ENCODE measurements around the gene GFER. TPM values are rescaled to one million over a fixed set of nuclear protein-coding genes. Genes with fewer than 3 reads are reported as not detected.
"Not testable (repeated sequence)": the region's sequence is repeated elsewhere in the genome, so short reads cannot be mapped to it uniquely, and the experiment has no call there.

The GFER gene
- total and polyA plus RNA-seq, 2 donors (not counting 1 experiment from before 2014, with no cell fraction given), result 15.6 to 30.4 TPM

DNA sequence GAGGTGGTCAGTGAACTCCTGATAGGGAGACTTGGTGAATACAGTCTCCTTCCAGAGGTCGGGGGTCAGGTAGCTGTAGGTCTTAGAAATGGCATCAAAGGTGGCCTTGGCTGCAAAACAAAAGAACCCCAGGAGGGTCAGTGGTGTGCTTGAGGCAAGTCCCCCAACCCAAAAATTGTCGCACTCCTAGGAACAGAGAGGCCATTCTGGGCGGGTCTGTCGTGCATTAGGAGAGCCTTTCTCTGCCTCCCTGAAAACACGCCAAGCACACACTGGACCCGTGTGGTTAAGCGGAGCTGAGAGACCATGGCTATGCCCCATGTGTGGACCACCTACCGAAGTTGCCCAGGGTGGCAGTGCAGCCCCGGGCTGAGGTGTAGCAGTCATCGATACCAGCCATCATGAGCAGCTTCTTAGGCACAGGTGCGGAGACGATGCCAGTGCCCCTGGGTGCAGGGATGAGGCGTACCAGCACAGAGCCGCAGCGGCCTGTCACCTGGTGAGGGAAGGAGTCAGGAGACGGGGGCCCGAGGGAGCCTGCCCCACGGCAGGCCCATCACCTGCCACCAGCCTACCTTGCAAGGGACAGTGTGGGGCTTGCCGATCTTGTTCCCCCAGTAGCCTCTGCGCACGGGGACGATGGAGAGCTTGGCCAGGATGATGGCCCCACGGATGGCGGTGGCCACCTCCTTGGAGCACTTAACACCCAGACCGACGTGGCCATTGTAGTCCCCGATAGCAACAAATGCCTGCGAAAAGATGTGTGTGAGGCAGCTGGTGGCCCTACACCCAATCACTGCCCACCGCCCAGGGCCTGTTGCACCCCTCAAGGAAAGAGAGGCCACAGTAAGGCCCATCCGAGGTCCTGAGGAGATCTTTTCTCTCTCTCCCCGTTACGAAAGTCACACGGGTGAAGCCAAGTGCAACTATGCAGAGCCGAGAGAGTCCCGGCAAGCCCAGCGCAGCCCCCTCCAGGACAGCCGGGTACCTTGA lies 21.5 kb upstream of the GFER start:
- Histone ChIP-seq H3K36me3 (replicated peaks in 1 of 2; ENCODE audit: control extremely low read depth in 1 of 2, control insufficient read depth in 1 of 2, extremely low read depth in 1 of 2, insufficient read depth in 2 of 2, low read length in 1 of 2) (peaks cover 0 to 29% of the 10 kb centered on the region in 2 experiments), H4K20me1 (ENCODE audit: control insufficient read depth, insufficient read depth, low read length, poor library complexity, severe bottlenecking) (peaks cover 23% of the 10 kb centered on the region), H3K4me2 (replicated peaks; ENCODE audit: low read depth, low read length, poor library complexity, severe bottlenecking) (peak overlapping the region; percentile 90), H3K79me2 (ENCODE audit: control insufficient read depth, insufficient read depth, low read length) (peaks cover 36% of the 10 kb centered on the region), H3K27ac (ENCODE audit: low read length in 2 of 2) (peak overlapping the region in 1 of 2 donors; percentile 18), H3K4me1 (ENCODE audit: control insufficient read depth in 2 of 2, insufficient read depth in 2 of 2, low read length in 2 of 2) (peaks cover 31 to 58% of the 10 kb centered on the region in 2 donors)
- POLR2A ChIA-PET; ATAC-seq (ENCODE audit: low read depth); H3K4me3 ChIP-seq (ENCODE audit: control extremely low read depth in 1 of 5, extremely low read depth in 1 of 5, insufficient read depth in 1 of 5, low read depth in 2 of 5, low read length in 4 of 5); H3K27me3 Mint-ChIP-seq; H3K27me3 ChIP-seq (replicated peaks in 1 of 4; ENCODE audit: control extremely low read depth in 1 of 4, control insufficient read depth in 3 of 4, insufficient read depth in 4 of 4, low read length in 3 of 4); H2AFZ ChIP-seq (ENCODE audit: insufficient read depth, low read depth, low read length, poor library complexity, severe bottlenecking); H3K9me3 ChIP-seq (ENCODE audit: control extremely low read depth in 1 of 3, control insufficient read depth in 2 of 3, insufficient read depth in 1 of 3, low read length in 2 of 3); H3K9ac ChIP-seq (ENCODE audit: low read length); H3K9me3 Mint-ChIP-seq (ENCODE audit: insufficient read depth); DNase-seq; intact Hi-C loops (cut with micrococcal nuclease): not testable (repeated sequence)
- CTCF ChIA-PET, result interaction anchor here (1.4 kb wide), 1 partner anchor 178 kb away, joined by 3 read pairs; no protein-coding TSS in a partner anchor
- peak overlapping the region; percentile 94 for H3K4me3 Mint-ChIP-seq
- H3K4me1 Mint-ChIP-seq, result peaks cover 46% of the 10 kb centered on the region
- WGBS (ENCODE audit: insufficient coverage), result 81% methylated on average over 25 of the region's 37 CpGs
- peak overlapping the region; percentile 79 for H3K27ac Mint-ChIP-seq

DNA sequence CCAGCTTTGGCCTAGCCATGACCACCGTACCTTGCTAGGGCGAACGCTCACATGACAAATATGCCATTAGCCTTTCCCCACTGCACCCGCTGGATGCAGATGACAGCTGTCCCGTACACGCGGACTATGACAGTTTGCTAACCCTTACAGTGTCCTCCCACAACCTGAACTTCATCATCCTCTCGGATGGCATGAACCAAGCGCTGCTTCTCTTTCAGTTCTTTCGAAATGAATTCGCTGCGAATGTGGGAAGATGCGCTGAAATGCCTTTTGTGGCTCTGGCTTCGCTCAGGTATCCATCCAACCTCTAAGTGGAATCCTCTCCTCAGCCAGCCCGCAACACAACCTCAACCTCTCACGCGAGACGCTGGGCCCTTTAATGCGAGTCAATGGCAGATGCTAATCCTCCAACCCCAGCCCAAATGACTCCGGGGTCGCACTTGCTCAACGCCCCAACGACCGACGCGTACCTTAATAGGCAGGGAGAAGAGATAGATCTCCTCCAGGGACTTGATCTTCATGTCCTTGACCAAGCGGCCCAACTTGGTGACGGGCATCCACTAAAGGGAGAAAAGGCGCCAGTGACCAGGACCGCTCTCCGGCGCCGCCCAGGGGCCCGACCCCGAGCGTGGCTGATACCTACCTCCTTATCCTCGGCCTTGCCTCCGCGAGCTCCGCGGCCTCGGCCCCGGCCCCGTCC lies 20.0 kb upstream of the GFER start:
- H3K9me3 Mint-ChIP-seq (ENCODE audit: insufficient read depth), result no peaks in the 10 kb centered on the region
- ChIA-PET POLR2A (interaction anchor here (0.5 to 2.9 kb wide), 14 partner anchors 9 to 919 kb away, joined by 3 to 36 read pairs (median 4); partner anchors contain the start of genes FLYWCH2, GFER, MSRB1 and NUBP2), CTCF (interaction anchor here (0.6 to 2.0 kb wide), 7 partner anchors 20 to 189 kb away, joined by 3 to 6 read pairs (median 3); partner anchors contain the start of genes GFER, MSRB1 and SYNGR3)
- peak overlapping the region; percentile 83 to 100 for H3K27ac ChIP-seq (ENCODE audit: low read length in 2 of 2)
- peak overlapping the region; percentile 97 for H3K27ac Mint-ChIP-seq
- TF ChIP-seq EZH2 (IDR thresholded peaks at IDR 0.05; ENCODE audit: borderline replicate concordance, insufficient read depth, low read depth, low read length, poor library complexity, severe bottlenecking), result no peak
- TF ChIP-seq, protein P1, sequence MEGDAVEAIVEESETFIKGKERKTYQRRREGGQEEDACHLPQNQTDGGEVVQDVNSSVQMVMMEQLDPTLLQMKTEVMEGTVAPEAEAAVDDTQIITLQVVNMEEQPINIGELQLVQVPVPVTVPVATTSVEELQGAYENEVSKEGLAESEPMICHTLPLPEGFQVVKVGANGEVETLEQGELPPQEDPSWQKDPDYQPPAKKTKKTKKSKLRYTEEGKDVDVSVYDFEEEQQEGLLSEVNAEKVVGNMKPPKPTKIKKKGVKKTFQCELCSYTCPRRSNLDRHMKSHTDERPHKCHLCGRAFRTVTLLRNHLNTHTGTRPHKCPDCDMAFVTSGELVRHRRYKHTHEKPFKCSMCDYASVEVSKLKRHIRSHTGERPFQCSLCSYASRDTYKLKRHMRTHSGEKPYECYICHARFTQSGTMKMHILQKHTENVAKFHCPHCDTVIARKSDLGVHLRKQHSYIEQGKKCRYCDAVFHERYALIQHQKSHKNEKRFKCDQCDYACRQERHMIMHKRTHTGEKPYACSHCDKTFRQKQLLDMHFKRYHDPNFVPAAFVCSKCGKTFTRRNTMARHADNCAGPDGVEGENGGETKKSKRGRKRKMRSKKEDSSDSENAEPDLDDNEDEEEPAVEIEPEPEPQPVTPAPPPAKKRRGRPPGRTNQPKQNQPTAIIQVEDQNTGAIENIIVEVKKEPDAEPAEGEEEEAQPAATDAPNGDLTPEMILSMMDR (IDR thresholded peaks at IDR 0.05), result peak; percentile 21
- H3K27me3 Mint-ChIP-seq, result no peaks in the 10 kb centered on the region
- no peaks in the 10 kb centered on the region for H3K27me3 ChIP-seq (replicated peaks in 1 of 4; ENCODE audit: control extremely low read depth in 1 of 4, control insufficient read depth in 3 of 4, insufficient read depth in 4 of 4, low read length in 3 of 4)
- peaks cover 0 to 29% of the 10 kb centered on the region in 2 experiments for H3K36me3 ChIP-seq (replicated peaks in 1 of 2; ENCODE audit: control extremely low read depth in 1 of 2, control insufficient read depth in 1 of 2, extremely low read depth in 1 of 2, insufficient read depth in 2 of 2, low read length in 1 of 2)
- peaks cover 45% of the 10 kb centered on the region for H3K4me1 Mint-ChIP-seq
- peak overlapping the region; percentile 94 for H3K4me3 Mint-ChIP-seq
- H2AFZ ChIP-seq (ENCODE audit: insufficient read depth, low read depth, low read length, poor library complexity, severe bottlenecking), result no peak overlapping the region
- H3K9ac ChIP-seq (ENCODE audit: low read length), result peak overlapping the region; percentile 98
- DNase-seq (no peak), ATAC-seq (ENCODE audit: low read depth) (peak; percentile 15)
- intact Hi-C loops (cut with micrococcal nuclease), result loop anchor here (1.0 to 2.0 kb wide), 5 partner anchors 8 to 191 kb away; partner anchors contain the start of genes TBL3, TRAF7 and ZNF598
- WGBS (ENCODE audit: insufficient coverage), result 7% methylated on average over 44 of the region's 44 CpGs
- peak overlapping the region; percentile 90 for H3K4me2 ChIP-seq (replicated peaks; ENCODE audit: low read depth, low read length, poor library complexity, severe bottlenecking)
- H3K79me2 ChIP-seq (ENCODE audit: control insufficient read depth, insufficient read depth, low read length), result peaks cover 34% of the 10 kb centered on the region
- H3K4me1 ChIP-seq (ENCODE audit: control insufficient read depth in 2 of 2, insufficient read depth in 2 of 2, low read length in 2 of 2), result peaks cover 28 to 54% of the 10 kb centered on the region in 2 donors
- peak overlapping the region; percentile 60 to 94 (median 76) for H3K4me3 ChIP-seq (ENCODE audit: control extremely low read depth in 1 of 5, extremely low read depth in 1 of 5, insufficient read depth in 1 of 5, low read depth in 2 of 5, low read length in 4 of 5)
- no peaks in the 10 kb centered on the region for H3K9me3 ChIP-seq (ENCODE audit: control extremely low read depth in 1 of 3, control insufficient read depth in 2 of 3, insufficient read depth in 1 of 3, low read length in 2 of 3)
- peaks cover 23% of the 10 kb centered on the region for H4K20me1 ChIP-seq (ENCODE audit: control insufficient read depth, insufficient read depth, low read length, poor library complexity, severe bottlenecking)
